Measurements from ENCODE around the gene POLQ.

Gene POLQ

DNA sequence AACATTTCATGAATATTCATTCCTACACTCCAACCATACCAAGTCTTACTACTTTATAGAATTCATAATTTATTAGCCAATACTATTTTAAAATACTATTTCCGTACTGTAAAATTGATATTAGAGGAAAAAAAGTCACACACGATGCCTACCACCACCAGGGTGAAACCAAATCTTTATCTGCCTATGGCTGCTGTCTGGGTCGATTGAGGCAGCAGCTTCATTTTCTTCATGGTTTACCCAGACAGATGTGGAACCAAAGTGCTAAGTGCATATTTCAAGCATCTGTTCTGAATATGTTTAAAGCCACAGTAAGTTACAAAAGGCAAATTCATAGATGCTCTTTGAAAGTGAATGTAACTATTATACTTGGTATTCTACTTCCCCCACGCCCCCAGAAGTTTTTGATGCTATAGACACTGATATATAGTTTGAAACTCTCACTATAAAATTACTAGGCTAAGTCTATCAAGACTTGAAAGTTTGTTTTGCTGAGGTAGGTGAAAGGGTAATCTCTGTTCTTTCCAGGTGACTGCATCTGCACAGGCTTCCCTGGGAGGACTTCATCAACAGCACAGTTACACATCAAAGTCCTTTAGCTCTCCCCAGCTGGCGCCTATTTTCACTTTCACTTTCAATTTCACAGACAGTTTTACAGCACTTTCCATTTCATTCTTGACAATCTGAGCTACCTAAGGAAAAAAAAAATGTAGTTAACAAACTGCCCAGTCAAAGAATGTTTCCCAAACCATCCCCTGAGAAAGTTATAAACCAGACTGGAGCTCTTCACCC, 113.9 kb downstream of the POLQ start:
- Histone ChIP-seq H3K4me3 (peak overlapping the region; percentile 64), H3K27ac (no peak overlapping the region)
- TF ChIP-seq, protein P1, sequence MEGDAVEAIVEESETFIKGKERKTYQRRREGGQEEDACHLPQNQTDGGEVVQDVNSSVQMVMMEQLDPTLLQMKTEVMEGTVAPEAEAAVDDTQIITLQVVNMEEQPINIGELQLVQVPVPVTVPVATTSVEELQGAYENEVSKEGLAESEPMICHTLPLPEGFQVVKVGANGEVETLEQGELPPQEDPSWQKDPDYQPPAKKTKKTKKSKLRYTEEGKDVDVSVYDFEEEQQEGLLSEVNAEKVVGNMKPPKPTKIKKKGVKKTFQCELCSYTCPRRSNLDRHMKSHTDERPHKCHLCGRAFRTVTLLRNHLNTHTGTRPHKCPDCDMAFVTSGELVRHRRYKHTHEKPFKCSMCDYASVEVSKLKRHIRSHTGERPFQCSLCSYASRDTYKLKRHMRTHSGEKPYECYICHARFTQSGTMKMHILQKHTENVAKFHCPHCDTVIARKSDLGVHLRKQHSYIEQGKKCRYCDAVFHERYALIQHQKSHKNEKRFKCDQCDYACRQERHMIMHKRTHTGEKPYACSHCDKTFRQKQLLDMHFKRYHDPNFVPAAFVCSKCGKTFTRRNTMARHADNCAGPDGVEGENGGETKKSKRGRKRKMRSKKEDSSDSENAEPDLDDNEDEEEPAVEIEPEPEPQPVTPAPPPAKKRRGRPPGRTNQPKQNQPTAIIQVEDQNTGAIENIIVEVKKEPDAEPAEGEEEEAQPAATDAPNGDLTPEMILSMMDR (IDR thresholded peaks at IDR 0.05) = no peak
- DNase-seq (ENCODE audit: low spot score) = no peak

DNA sequence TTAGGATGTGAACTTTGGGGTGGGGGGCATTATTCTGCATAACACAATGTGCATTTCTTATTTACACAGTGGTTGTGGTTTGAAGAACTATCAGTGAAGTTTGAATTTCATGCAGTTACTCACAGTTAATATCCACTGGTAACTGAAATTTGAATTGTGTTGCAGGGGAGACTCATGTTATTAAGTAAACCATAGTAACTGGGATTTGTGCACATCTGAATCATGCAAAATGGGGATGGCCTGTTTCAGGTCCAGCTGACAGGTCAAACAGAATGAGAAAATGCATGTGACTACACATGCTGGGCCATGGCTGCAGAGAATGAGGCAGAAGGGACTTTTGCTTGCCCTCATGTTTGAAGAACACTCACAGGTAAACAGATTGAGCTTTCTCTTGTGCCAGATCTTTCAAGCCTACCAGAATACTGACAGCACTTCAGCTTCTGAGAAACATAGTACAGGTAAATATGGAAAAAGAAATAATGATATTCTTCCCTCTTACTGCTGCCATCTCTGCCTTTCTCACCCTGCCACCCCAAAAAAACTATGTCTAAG, 115.0 kb downstream of the POLQ start:
- Histone ChIP-seq H3K4me3 (no peak overlapping the region), H3K27ac (no peak overlapping the region)
- TF ChIP-seq, protein P1 (IDR thresholded peaks at IDR 0.05) = no peak
- DNase-seq (ENCODE audit: low spot score) = no peak

DNA sequence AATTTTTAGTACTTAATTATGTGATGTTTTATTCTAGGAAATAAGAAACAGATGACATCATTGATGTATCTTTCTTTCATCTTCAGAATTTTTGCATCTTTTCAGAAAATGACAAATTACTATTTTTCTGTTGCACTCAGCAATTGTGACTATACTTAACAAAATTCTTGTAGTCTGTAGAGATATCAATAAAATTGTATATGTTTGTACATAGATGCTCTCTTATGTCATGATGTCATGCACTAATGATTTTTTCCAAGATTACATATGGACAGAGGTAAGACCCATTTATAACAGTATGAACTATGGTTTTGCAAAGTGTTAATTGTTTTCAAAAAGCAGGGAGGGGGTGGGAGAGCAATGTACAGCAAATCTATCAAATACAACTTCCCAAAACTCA, 121.2 kb downstream of the POLQ start:
- Histone ChIP-seq H3K27ac (no peak overlapping the region), H3K4me3 (no peak overlapping the region)
- no peak for DNase-seq (ENCODE audit: low spot score)
- TF ChIP-seq, protein P1 (IDR thresholded peaks at IDR 0.05) = no peak

DNA sequence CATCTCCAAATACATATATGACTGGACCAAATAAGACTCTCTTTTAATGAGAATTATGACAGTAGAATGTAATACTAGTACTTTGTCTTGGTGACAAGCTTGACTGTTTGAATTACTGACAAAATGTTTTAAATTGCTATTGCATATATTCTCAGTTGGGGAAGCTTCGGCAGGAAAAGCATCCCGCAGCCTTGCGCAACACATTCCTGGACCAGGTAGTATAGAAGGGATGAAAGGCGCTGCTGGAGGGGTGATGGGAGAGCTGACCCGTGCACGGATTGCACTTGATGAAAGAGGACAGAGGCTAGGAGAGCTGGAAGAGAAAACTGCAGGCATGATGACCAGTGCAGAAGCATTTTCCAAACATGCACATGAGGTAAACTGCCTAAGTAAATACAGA, 127.6 kb downstream of the POLQ start:
- DNase-seq (ENCODE audit: low spot score) = no peak

DNA sequence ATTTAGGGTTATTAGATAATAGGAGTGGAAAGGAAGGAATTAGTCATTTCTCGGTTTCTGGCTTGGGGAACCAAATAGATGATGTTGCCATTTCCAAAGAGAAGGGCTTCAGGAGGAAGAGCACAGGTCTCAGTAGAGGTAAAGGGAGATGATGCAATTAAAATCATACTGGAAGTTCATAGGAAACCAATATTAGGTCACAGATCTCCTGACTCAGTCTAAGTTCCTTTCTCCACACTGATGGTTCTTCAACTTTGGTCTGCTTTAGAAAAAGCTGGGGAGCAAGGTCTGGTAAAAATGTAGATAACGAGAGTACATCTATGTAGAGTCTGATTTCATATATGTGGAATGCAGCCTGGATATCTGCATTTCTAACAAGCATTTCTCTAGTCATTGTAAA, 130.9 kb downstream of the POLQ start:
- no peak for DNase-seq (ENCODE audit: low spot score)
- H3K27ac ChIP-seq = no peak overlapping the region
- no peak overlapping the region for H3K4me3 ChIP-seq
- TF ChIP-seq, protein P1 (IDR thresholded peaks at IDR 0.05) = no peak

More for the DNA sequence above, 127.6 kb downstream of the POLQ start:
- no peak overlapping the region for H3K27ac ChIP-seq
- TF ChIP-seq, protein P1 (IDR thresholded peaks at IDR 0.05) = no peak
- H3K4me3 ChIP-seq = no peak overlapping the region

DNA sequence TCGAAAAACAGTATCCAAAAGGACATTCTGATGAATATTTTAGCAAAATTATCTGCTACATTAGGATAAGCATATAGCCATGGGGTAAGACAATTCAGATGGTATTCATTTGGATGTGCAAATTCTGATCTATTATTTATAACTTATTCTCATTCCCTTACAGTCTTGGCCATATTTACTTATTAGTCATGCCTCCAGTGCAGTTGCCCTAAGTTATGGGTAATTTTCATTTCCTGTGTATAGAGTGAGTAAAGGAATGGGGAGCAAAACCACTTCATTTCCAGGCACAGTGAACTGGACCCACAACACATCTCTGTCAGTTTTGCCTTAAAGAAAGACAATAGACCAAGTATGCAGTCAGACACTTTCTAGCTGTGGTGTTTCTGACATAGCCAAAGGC, 134.3 kb downstream of the POLQ start:
- Histone ChIP-seq H3K4me3 (no peak overlapping the region), H3K27ac (no peak overlapping the region)
- TF ChIP-seq, protein P1 (IDR thresholded peaks at IDR 0.05) = no peak
- no peak for DNase-seq (ENCODE audit: low spot score)

DNA sequence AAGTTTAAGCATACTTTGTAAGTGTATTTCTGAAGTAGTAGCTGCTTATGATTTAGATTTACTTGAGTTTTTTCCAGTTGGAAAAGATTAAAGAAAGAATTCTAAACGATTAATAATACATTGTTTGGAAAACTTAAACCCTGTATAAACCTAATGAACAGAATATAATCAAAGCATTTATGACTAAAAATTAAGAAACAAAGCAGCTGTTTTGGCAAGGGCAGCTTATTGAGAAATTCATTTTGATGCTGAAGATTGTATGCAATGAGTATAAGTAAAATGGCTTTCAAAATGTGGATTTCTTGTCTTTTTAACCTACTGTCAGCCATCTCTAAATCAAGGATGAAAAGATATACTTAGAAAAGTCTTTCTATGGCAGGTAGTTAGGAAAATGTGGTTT, 140.2 kb downstream of the POLQ start:
- no peak overlapping the region for H3K4me3 ChIP-seq
- TF ChIP-seq, protein P1 (IDR thresholded peaks at IDR 0.05) = no peak
- no peak overlapping the region for H3K27ac ChIP-seq
- DNase-seq (ENCODE audit: low spot score) = no peak

Data from coronary artery (tissue), 2 donors.